Fibroblast of upper back skin (primary cell): ENCODE data around the gene ARHGAP4.

Source experiments
- DNase-seq: peaks from one replicate; pipeline ENCODE4 v3.0.0-alpha.2; 2013

ARHGAP4 gene

GRCh38 chrX:153944140-153944799, 18.2 kb upstream of the ARHGAP4 start, which contains the start of gene RENBP:
Gene RENBP, minus strand, starts transcription at chrX:153944643. Its CDS starts 33 bp downstream, at chrX:153944610.
- no peak for DNase-seq

- no peak for DNase-seq
These were observed 15.5 kb upstream of the ARHGAP4 start for GRCh38 chrX:153941336-153942252.

GRCh38 chrX:153939573-153939972, 13.5 kb upstream of the ARHGAP4 start:
- DNase-seq: no peak

GRCh38 chrX:153938226-153938786, 12.2 kb upstream of the ARHGAP4 start:
- DNase-seq: no peak

GRCh38 chrX:153937056-153937455, 11.0 kb upstream of the ARHGAP4 start:
- no peak for DNase-seq

GRCh38 chrX:153935326-153935851, 9.3 kb upstream of the ARHGAP4 start:
- no peak for DNase-seq

- peak; percentile 60 for DNase-seq
These were observed 8.8 kb upstream of the ARHGAP4 start, which contains the start of gene NAA10 for GRCh38 chrX:153934762-153935325. Gene NAA10, minus strand, starts transcription at chrX:153935037. Its CDS starts 133 bp downstream, at chrX:153934904.

GRCh38 chrX:153934148-153934761, 8.2 kb upstream of the ARHGAP4 start:
- DNase-seq: no peak

GRCh38 chrX:153933748-153934147, 7.7 kb upstream of the ARHGAP4 start:
- DNase-seq: peak; percentile 36

GRCh38 chrX:153932220-153932915, 6.3 kb upstream of the ARHGAP4 start:
- no peak for DNase-seq

- DNase-seq: no peak
These were observed 5.7 kb upstream of the ARHGAP4 start for GRCh38 chrX:153931748-153932147.

- no peak for DNase-seq
These were observed 5.1 kb upstream of the ARHGAP4 start for GRCh38 chrX:153931151-153931550.

GRCh38 chrX:153930011-153930910, 4.2 kb upstream of the ARHGAP4 start:
- DNase-seq: no peak

GRCh38 chrX:153929576-153929975, 3.5 kb upstream of the ARHGAP4 start:
- no peak for DNase-seq

GRCh38 chrX:153928846-153929245, 2.8 kb upstream of the ARHGAP4 start:
- DNase-seq: no peak

GRCh38 chrX:153927922-153928760, 2.1 kb upstream of the ARHGAP4 start:
- DNase-seq: peak; percentile 97

- no peak for DNase-seq
These were observed 1.5 kb upstream of the ARHGAP4 start for GRCh38 chrX:153927672-153927921.

GRCh38 chrX:153926858-153927671, 1.0 kb upstream of the ARHGAP4 start:
- no peak for DNase-seq

- no peak for DNase-seq
These were observed 441 bp upstream of the ARHGAP4 start for GRCh38 chrX:153926552-153926857.

- no peak for DNase-seq
These were observed 701 bp downstream of the ARHGAP4 start for GRCh38 chrX:153925387-153925738.
